Neural progenitor cell (in vitro differentiated cells): ENCODE data around the gene VPS16. TPM values are rescaled to one million over a fixed set of nuclear protein-coding genes. Genes with fewer than 3 reads are reported as not detected.

ENCODE experiments used
- DNase-seq: peaks from one replicate; pipeline ENCODE4 v3.0.0-alpha.2; 2016; ENCODE audit warnings: low spot score
- H2AFZ ChIP-seq: fragments of 200-600 bp; sonication (generic); replicated peaks from 2 replicates; pipeline ENCODE4 v1.6.1; 2016; ENCODE audit warnings: antibody characterized with exemption
- H3F3A ChIP-seq: fragments of 200-600 bp; sonication (generic); 2 replicates; pipeline ENCODE4 v1.6.1; 2016; ENCODE audit warnings: antibody characterized with exemption, low read depth
- H3K27ac ChIP-seq: fragments of 200-600 bp; sonication (generic); 2 replicates; pipeline ENCODE4 v1.5.1; 2016; ENCODE audit warnings: mild to moderate bottlenecking
- H3K27me3 ChIP-seq: fragments of 200-600 bp; sonication (generic); 2 replicates; pipeline ENCODE4 v1.6.1; 2016; ENCODE audit warnings: mild to moderate bottlenecking, moderate library complexity
- H3K36me3 ChIP-seq: fragments of 200-600 bp; sonication (generic); 2 replicates; pipeline ENCODE4 v1.5.1; 2016
- H3K4me1 ChIP-seq: fragments of 200-600 bp; sonication (generic); 2 replicates; pipeline ENCODE4 v1.6.1; 2016; ENCODE audit warnings: mixed run types
- H3K4me2 ChIP-seq: fragments of 200-600 bp; sonication (generic); 2 replicates; pipeline ENCODE4 v1.6.1; 2016
- H3K4me3 ChIP-seq: fragments of 200-600 bp; sonication (generic); 2 replicates; pipeline ENCODE4 v1.5.1; 2016
- H3K79me2 ChIP-seq: fragments of 200-600 bp; sonication (generic); 2 replicates; pipeline ENCODE4 v1.6.1; 2016; ENCODE audit warnings: low read depth
- H3K9ac ChIP-seq: fragments of 200-600 bp; sonication (generic); 2 replicates; pipeline ENCODE4 v1.6.1; 2016
- H3K9me3 ChIP-seq: fragments of 200-600 bp; sonication (generic); 2 replicates; pipeline ENCODE4 v1.5.1; 2016; ENCODE audit warnings: low read depth
- H4K20me1 ChIP-seq: fragments of 200-600 bp; sonication (generic); 2 replicates; pipeline ENCODE4 v1.6.1; 2016; ENCODE audit warnings: low read depth
- H3K27ac Mint-ChIP-seq: 3 replicates; pipeline ENCODE4 v1.8.0; 2021; ENCODE audit warnings: mixed read lengths
- H3K27me3 Mint-ChIP-seq: 2 replicates; pipeline ENCODE4 v1.8.0; 2022; ENCODE audit warnings: low read depth, mild to moderate bottlenecking, inconsistent platforms, moderate library complexity, mixed read lengths; ENCODE audit not compliant: insufficient read depth
- H3K36me3 Mint-ChIP-seq: 3 replicates; pipeline ENCODE4 v1.8.0; 2021; ENCODE audit warnings: mixed read lengths
- H3K4me1 Mint-ChIP-seq: 3 replicates; pipeline ENCODE4 v1.8.0; 2021; ENCODE audit warnings: mixed read lengths
- H3K4me3 Mint-ChIP-seq: 3 replicates; pipeline ENCODE4 v1.8.0; 2021; ENCODE audit warnings: mild to moderate bottlenecking, moderate library complexity, mixed read lengths
- H3K9me3 Mint-ChIP-seq: 3 replicates; pipeline ENCODE4 v1.8.0; 2020; ENCODE audit warnings: mixed read lengths
- CTCF ChIP-seq: fragments of 200-600 bp; sonication (generic); IDR thresholded peaks from 2 replicates; pipeline ENCODE4 v1.5.1; 2017; ENCODE audit warnings: antibody characterized with exemption, mild to moderate bottlenecking
- EZH2 ChIP-seq: fragments of 200-600 bp; sonication (generic); IDR thresholded peaks from 2 replicates; pipeline ENCODE4 v1.6.1; 2017; ENCODE audit warnings: antibody characterized with exemption, mild to moderate bottlenecking, moderate library complexity
- EZH2phosphoT487 ChIP-seq: fragments of 200-600 bp; sonication (generic); IDR thresholded peaks from 2 replicates; pipeline ENCODE4 v1.6.1; 2017; ENCODE audit warnings: antibody characterized with exemption
- total RNA-seq: library from RNA; depleted of rRNA; stranded (reverse); fragments of >200 nt; gene quantifications from 2 replicates; pipeline ENCODE4 v1.2.3, GENCODE V29; 2015; ENCODE audit warnings: low replicate concordance

VPS16 gene
- total RNA-seq, 1 donor from 2014 or later, result 27.6 TPM

- Histone ChIP-seq H3K79me2 (no peaks in the 10 kb centered on the region), H3K27ac (no peak within 1 kb of the TSS), H3K4me3 (no peak within 1 kb of the TSS), H3F3A (peaks cover under 1% of the 10 kb centered on the region), H3K9ac (no peak within 1 kb of the TSS), H3K4me2 (no peak within 1 kb of the TSS), H3K27me3 (peaks cover 30% of the 10 kb centered on the region), H4K20me1 (no peaks in the 10 kb centered on the region), H3K36me3 (no peaks in the 10 kb centered on the region), H3K4me1 (peaks cover 3% of the 10 kb centered on the region), H3K9me3 (no peaks in the 10 kb centered on the region), H2AFZ (no peak within 1 kb of the TSS)
- H3K9me3 Mint-ChIP-seq, result peaks cover 25% of the 10 kb centered on the region
- H3K27ac Mint-ChIP-seq, result no peak within 1 kb of the TSS
- H3K36me3 Mint-ChIP-seq, result no peaks in the 10 kb centered on the region
- TF ChIP-seq CTCF (no peak), EZH2phosphoT487 (no peak), EZH2 (no peak)
- peaks cover 4% of the 10 kb centered on the region for H3K4me1 Mint-ChIP-seq
- no peak within 1 kb of the TSS for H3K4me3 Mint-ChIP-seq
- H3K27me3 Mint-ChIP-seq, result peaks cover 21% of the 10 kb centered on the region
- DNase-seq, result no peak
These were observed 25.9 kb upstream of the VPS16 start, which contains the start of gene C20orf141 for GRCh38 chr20:2814587-2815051. TSS of gene C20orf141 (plus strand) at chr20:2814987. CDS start at chr20:2815185, 198 bp downstream.

- H3K4me3 Mint-ChIP-seq, result no peak overlapping the region
- peaks cover 38% of the 10 kb centered on the region for H3K27me3 ChIP-seq
- peaks cover 10% of the 10 kb centered on the region for H3K4me1 Mint-ChIP-seq
- no peak overlapping the region for H3K4me3 ChIP-seq
- no peak for TF ChIP-seq EZH2phosphoT487
- no peak for TF ChIP-seq EZH2
- TF ChIP-seq CTCF, result no peak
- no peaks in the 10 kb centered on the region for H3K79me2 ChIP-seq
- peaks cover 28% of the 10 kb centered on the region for H3K27me3 Mint-ChIP-seq
- no peak for DNase-seq
- H3K27ac ChIP-seq, result no peak overlapping the region
- no peak overlapping the region for H3K9ac ChIP-seq
- no peaks in the 10 kb centered on the region for H4K20me1 ChIP-seq
- no peaks in the 10 kb centered on the region for H3K36me3 ChIP-seq
- H3F3A ChIP-seq, result peaks cover 8% of the 10 kb centered on the region
- no peaks in the 10 kb centered on the region for H3K36me3 Mint-ChIP-seq
- no peaks in the 10 kb centered on the region for H3K9me3 ChIP-seq
- H3K9me3 Mint-ChIP-seq, result peaks cover 30% of the 10 kb centered on the region
- H3K4me2 ChIP-seq, result no peak overlapping the region
- H3K27ac Mint-ChIP-seq, result no peak overlapping the region
- H3K4me1 ChIP-seq, result peaks cover 9% of the 10 kb centered on the region
- H2AFZ ChIP-seq, result no peak overlapping the region
These were observed 25.2 kb upstream of the VPS16 start for GRCh38 chr20:2815242-2815900.

GRCh38 chr20:2816030-2816582 is 24.4 kb upstream of the VPS16 start, which contains the start of gene TMEM239:
TSS of gene TMEM239 (plus strand) at chr20:2816364. CDS start at chr20:2816555, 191 bp downstream.
- Histone ChIP-seq H3K9me3 (no peaks in the 10 kb centered on the region), H2AFZ (no peak within 1 kb of the TSS), H3K36me3 (no peaks in the 10 kb centered on the region), H3K4me3 (no peak within 1 kb of the TSS), H3F3A (peaks cover 11% of the 10 kb centered on the region), H3K9ac (no peak within 1 kb of the TSS), H3K27me3 (peaks cover 41% of the 10 kb centered on the region), H3K4me2 (no peak within 1 kb of the TSS), H3K4me1 (peaks cover 14% of the 10 kb centered on the region), H4K20me1 (no peaks in the 10 kb centered on the region), H3K79me2 (no peaks in the 10 kb centered on the region), H3K27ac (no peak within 1 kb of the TSS)
- H3K4me3 Mint-ChIP-seq, result no peak within 1 kb of the TSS
- H3K27me3 Mint-ChIP-seq, result peaks cover 31% of the 10 kb centered on the region
- DNase-seq, result no peak
- H3K4me1 Mint-ChIP-seq, result peaks cover 12% of the 10 kb centered on the region
- H3K36me3 Mint-ChIP-seq, result no peaks in the 10 kb centered on the region
- H3K9me3 Mint-ChIP-seq, result peaks cover 27% of the 10 kb centered on the region
- no peak within 1 kb of the TSS for H3K27ac Mint-ChIP-seq
- TF ChIP-seq CTCF, result no peak
- TF ChIP-seq EZH2phosphoT487, result no peak
- no peak for TF ChIP-seq EZH2
